Activated B cell treated with CpG ODN at 0.5 μM for 24 hours (primary cell): ENCODE results near the gene SFXN2. TPM values are rescaled to one million over a fixed set of nuclear protein-coding genes. Genes with fewer than 3 reads are reported as not detected.

Experiments
- ATAC-seq: fragments of 200-7000 bp; cut with Tn5 transposase; one replicate; pipeline ENCODE4 v1.10.0; 2021; ENCODE audit warnings: low read depth, mild to moderate bottlenecking, moderate library complexity
- CTCF ChIA-PET: fragments of 350-600 bp; sonication (Branson Sonifier 250); formaldehyde crosslinking; loops from one replicate; lab custom pipeline; 2021; ENCODE audit warnings: antibody characterized with exemption; lab: Charles Lee
- POLR2A ChIA-PET: fragments of 350-600 bp; sonication (Branson Sonifier 250); formaldehyde crosslinking; loops from one replicate; lab custom pipeline; 2021; ENCODE audit warnings: antibody characterized with exemption; lab: Charles Lee
- DNase-seq: peaks from one replicate; pipeline ENCODE4 v3.0.0; 2022
- H3K27ac Mint-ChIP-seq: one replicate; pipeline ENCODE4 v1.8.0; 2020; ENCODE audit warnings: mixed read lengths
- H3K27me3 Mint-ChIP-seq: one replicate; pipeline ENCODE4 v1.8.0; 2021; ENCODE audit warnings: mixed read lengths
- H3K36me3 Mint-ChIP-seq: one replicate; pipeline ENCODE4 v1.8.0; 2021; ENCODE audit warnings: low read depth, mixed read lengths
- H3K4me1 Mint-ChIP-seq: one replicate; pipeline ENCODE4 v1.8.0; 2021; ENCODE audit warnings: mixed read lengths
- H3K4me3 Mint-ChIP-seq: one replicate; pipeline ENCODE4 v1.8.0; 2020; ENCODE audit warnings: mild to moderate bottlenecking, mixed read lengths
- H3K9me3 Mint-ChIP-seq: one replicate; pipeline ENCODE4 v1.8.0; 2020; ENCODE audit warnings: mixed read lengths
- intact Hi-C: fragments of 100-400 bp; cut with micrococcal nuclease; formaldehyde crosslinking; loops from one replicate; pipeline ENCODE4 v1.15.1; 2024
- total RNA-seq: library from RNA; stranded (reverse); gene quantifications from 2 replicates; pipeline ENCODE4 v1.2.3, GENCODE V29; 2022
- TF ChIP-seq, protein P1 (sequence below): fragments of 200-600 bp; IDR thresholded peaks from one replicate; pipeline ENCODE4 v1.8.0; 2022; ENCODE audit warnings: antibody characterized with exemption, mild to moderate bottlenecking

Gene SFXN2
- total RNA-seq, 1 donor from 2014 or later = 28.9 TPM

DNA sequence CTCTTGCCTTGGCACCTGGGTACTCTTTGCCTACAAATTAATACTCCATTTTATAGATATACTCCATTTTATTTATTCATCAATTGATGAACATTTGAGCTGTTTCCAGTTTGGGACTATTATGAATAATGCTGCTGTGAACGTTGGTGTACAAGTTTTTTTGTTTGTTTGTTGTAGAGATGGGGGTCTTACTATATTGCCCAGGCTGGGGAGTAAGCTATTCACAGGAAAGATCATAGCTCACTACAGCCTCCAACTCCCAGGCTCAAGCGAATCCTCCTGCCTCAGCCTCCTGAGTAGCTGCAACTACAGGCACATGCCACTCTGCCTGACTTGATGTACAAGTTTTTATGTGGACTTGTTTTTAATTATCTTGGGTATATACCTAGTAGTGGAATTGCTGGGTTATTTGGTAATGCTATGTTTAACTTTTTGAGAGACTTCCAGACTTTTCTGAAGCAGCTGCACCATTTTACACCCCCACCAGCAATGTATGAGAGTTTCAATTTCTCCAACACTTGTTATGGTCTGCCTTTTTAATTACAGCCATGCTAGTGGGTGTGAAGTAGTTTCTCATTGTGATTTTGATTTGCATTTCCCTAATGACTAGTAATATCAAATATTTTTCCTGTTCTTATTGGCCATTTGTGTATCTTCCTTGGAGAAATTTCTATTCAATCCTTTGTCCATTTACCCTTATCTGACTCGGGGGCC is 45.2 kb downstream of the SFXN2 start:
- Mint-ChIP-seq H3K36me3 (peaks cover 39% of the 10 kb centered on the region), H3K9me3 (no peaks in the 10 kb centered on the region), H3K4me3 (no peak overlapping the region), H3K27ac (no peak overlapping the region), H3K4me1 (peaks cover 19% of the 10 kb centered on the region), H3K27me3 (no peaks in the 10 kb centered on the region)
- ChIA-PET CTCF (no interaction called here), POLR2A (no interaction called here)
- DNase-seq (no peak), ATAC-seq (no peak)
- TF ChIP-seq, protein P1, sequence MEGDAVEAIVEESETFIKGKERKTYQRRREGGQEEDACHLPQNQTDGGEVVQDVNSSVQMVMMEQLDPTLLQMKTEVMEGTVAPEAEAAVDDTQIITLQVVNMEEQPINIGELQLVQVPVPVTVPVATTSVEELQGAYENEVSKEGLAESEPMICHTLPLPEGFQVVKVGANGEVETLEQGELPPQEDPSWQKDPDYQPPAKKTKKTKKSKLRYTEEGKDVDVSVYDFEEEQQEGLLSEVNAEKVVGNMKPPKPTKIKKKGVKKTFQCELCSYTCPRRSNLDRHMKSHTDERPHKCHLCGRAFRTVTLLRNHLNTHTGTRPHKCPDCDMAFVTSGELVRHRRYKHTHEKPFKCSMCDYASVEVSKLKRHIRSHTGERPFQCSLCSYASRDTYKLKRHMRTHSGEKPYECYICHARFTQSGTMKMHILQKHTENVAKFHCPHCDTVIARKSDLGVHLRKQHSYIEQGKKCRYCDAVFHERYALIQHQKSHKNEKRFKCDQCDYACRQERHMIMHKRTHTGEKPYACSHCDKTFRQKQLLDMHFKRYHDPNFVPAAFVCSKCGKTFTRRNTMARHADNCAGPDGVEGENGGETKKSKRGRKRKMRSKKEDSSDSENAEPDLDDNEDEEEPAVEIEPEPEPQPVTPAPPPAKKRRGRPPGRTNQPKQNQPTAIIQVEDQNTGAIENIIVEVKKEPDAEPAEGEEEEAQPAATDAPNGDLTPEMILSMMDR = no peak
- intact Hi-C loops = no loop called here

DNA sequence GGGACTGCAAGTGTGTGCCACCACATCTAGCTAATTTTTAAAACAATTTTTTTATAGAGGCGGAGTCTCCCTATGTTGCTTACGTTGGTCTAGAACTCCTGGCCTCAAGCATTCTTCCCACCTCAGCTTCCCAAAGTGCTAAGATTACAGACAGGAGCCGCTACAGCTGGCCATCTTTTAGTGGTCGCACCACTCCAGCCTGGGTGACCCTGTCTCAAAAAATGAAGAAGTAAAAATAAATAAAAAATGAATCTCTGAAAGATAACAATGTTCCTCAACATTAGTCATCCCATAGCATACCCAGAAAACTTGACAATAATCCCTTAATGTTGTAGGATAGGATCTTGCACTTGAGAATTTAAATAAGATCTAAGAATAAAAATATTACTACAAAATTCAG is 47.5 kb downstream of the SFXN2 start:
- DNase-seq (no peak), ATAC-seq (no peak)
- H3K27me3 Mint-ChIP-seq = no peaks in the 10 kb centered on the region
- intact Hi-C loops = no loop called here
- CTCF ChIA-PET = no interaction called here
- TF ChIP-seq, protein P1 = no peak
- H3K36me3 Mint-ChIP-seq = peaks cover 47% of the 10 kb centered on the region
- POLR2A ChIA-PET = no interaction called here
- peaks cover 17% of the 10 kb centered on the region for H3K4me1 Mint-ChIP-seq
- H3K9me3 Mint-ChIP-seq = no peaks in the 10 kb centered on the region
- no peak overlapping the region for H3K27ac Mint-ChIP-seq
- no peak overlapping the region for H3K4me3 Mint-ChIP-seq

GRCh38 chr10:102762401-102763015 is 48.1 kb downstream of the SFXN2 start:
- peaks cover 46% of the 10 kb centered on the region for H3K36me3 Mint-ChIP-seq
- no peak overlapping the region for H3K27ac Mint-ChIP-seq
- no peaks in the 10 kb centered on the region for H3K27me3 Mint-ChIP-seq
- peaks cover 17% of the 10 kb centered on the region for H3K4me1 Mint-ChIP-seq
- TF ChIP-seq, protein P1 = no peak
- intact Hi-C loops = no loop called here
- POLR2A ChIA-PET = no interaction called here
- no peak overlapping the region for H3K4me3 Mint-ChIP-seq
- H3K9me3 Mint-ChIP-seq = no peaks in the 10 kb centered on the region
- ATAC-seq (no peak), DNase-seq (no peak)
- CTCF ChIA-PET = no interaction called here

GRCh38 chr10:102763037-102763607 is 48.7 kb downstream of the SFXN2 start:
- ATAC-seq (no peak), DNase-seq (no peak)
- H3K27me3 Mint-ChIP-seq = no peaks in the 10 kb centered on the region
- intact Hi-C loops = no loop called here
- TF ChIP-seq, protein P1 = no peak
- H3K36me3 Mint-ChIP-seq = peaks cover 47% of the 10 kb centered on the region
- no peaks in the 10 kb centered on the region for H3K9me3 Mint-ChIP-seq
- POLR2A ChIA-PET = no interaction called here
- no peak overlapping the region for H3K27ac Mint-ChIP-seq
- CTCF ChIA-PET = no interaction called here
- H3K4me3 Mint-ChIP-seq = no peak overlapping the region
- peaks cover 18% of the 10 kb centered on the region for H3K4me1 Mint-ChIP-seq

- intact Hi-C loops = no loop called here
- peaks cover 37% of the 10 kb centered on the region for H3K36me3 Mint-ChIP-seq
- no peak overlapping the region for H3K4me3 Mint-ChIP-seq
- no peak for ATAC-seq
- no peaks in the 10 kb centered on the region for H3K27me3 Mint-ChIP-seq
- ChIA-PET POLR2A (interaction anchor here (0.6 kb wide), 1 partner anchor 423 kb away, joined by 7 read pairs; no protein-coding TSS in a partner anchor), CTCF (interaction anchor here (1.2 kb wide), 1 partner anchor 73 kb away, joined by 3 read pairs; the partner anchor contains the start of gene CYP17A1)
- H3K4me1 Mint-ChIP-seq = peaks cover 14% of the 10 kb centered on the region
- no peak overlapping the region for H3K27ac Mint-ChIP-seq
- DNase-seq = no peak
- H3K9me3 Mint-ChIP-seq = no peaks in the 10 kb centered on the region
- TF ChIP-seq, protein P1 = no peak
Observed at GRCh38 chr10:102764470-102765161, 50.2 kb downstream of the SFXN2 start.
